ENCODE data around the gene TCHH. TPM values are rescaled to one million over a fixed set of nuclear protein-coding genes. Genes with fewer than 3 reads are reported as not detected.
"Not testable (repeated sequence)": the region's sequence is repeated elsewhere in the genome, so short reads cannot be mapped to it uniquely, and the experiment has no call there.

Gene TCHH
- total RNA-seq, result not detected
- long read RNA-seq, result 0 reads

DNA sequence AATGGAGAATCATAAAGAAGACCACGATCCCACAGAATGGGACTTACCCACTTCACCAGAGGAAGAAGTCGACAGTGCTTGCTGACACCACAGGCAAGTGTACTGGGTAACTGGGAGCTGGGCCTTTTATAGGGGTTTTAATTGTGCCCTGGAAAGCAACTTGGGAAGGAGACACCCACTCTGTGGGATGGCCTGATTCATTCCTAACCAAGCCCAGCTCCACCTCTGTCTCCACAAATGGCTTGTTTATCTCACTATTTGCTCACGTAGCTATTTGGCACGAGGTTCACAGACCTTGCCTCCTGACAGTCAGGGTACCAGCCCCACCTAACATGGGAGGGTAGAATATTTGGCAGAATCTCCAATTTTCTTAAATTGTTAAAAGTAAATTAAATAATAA is at the start of gene TCHH:
TCHH (minus strand) TSS at position 101 of the 400 bp plus-strand sequence. CDS start 1,364 bp downstream, outside the sequence.
- DNase-seq (ENCODE audit: missing footprints) (no peak), ATAC-seq (no peak)
- intact Hi-C loops (cut with DNase I), result no loop called here

DNA sequence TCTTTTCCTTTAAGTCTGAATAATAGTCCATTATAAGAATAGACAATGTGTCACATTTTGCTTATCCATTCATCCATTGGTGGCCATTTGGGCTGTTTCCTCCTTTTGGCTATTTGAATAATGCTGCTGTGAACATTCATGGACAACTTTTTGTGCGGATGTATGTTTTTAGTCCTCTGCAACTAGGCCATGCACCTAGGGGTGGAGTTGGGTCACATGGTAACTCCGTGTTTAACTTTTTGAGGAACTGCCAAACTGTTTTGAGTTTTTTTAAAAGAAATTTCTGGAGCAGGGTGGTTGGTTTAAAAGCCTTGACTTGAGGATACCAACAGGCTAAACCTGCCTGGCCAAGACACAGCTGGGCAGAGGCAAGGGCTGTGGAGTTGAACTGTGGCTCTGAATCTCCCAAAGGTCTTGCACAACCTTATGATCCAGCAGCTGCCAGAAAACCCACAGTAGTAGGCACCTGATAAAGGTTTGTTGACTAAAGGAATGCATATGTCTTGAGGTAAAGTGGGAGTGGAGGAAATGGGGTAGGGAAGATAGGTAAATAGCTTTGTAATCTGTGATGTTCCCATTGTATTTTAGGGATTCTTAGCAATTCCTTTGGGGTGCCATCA is 49.4 kb upstream of the TCHH start:
- DNase-seq (ENCODE audit: missing footprints), result no peak
- ATAC-seq, result no peak
- intact Hi-C loops (cut with DNase I), result no loop called here

- ATAC-seq, result no peak
- no peak for DNase-seq (ENCODE audit: missing footprints)
- intact Hi-C loops (cut with DNase I), result no loop called here
These were observed 47.7 kb upstream of the TCHH start for GRCh38 chr1:152162792-152163463.

- DNase-seq (ENCODE audit: missing footprints) (no peak), ATAC-seq (no peak)
- intact Hi-C loops (cut with DNase I), result no loop called here
These were observed 45.3 kb upstream of the TCHH start for GRCh38 chr1:152160576-152160975.

- intact Hi-C loops (cut with DNase I), result no loop called here
- ATAC-seq (no peak), DNase-seq (ENCODE audit: missing footprints) (no peak)
These were observed 43.9 kb upstream of the TCHH start, which contains the start of gene RPTN for GRCh38 chr1:152159144-152159543. TSS of gene RPTN (minus strand) at chr1:152159228. CDS start at chr1:152157889, 1,339 bp downstream.

DNA sequence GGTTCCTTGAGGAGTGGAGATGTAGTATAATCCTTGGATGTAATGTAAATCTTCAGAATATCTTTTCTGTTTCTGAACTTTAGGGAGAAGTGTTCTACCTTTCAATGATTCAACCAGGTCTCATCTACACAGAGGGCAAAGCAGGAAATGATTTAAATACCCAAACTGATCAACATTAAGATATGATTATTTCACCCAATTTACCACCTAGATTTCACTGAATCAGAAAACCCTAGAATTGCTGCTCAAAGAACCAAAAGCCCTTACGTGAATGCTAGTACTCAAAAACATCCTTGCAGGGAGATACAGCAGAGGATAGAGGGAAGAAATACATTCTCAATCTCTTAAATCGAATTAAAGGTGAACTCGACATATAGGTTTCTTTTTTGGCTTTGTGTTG is 38.8 kb upstream of the TCHH start:
- DNase-seq (ENCODE audit: missing footprints), result no peak

DNA sequence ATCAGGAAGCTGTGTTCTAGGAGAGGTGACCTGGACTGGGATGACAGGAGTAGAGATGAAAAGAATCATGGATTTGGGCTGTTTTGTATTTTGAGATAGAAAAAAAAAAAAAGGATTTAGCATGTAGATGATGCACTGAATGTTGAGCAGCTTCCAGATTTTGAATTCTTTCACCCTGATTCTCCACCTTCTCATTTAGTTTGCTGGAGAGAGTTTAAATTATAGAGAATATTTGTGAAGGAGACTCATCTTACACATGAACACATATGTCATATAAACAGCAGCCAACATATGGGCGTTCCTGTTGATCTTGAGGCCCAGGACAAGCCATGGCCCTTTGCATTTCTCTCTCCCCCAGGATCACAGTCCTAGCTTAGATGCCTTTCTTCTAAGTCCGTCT is 36.4 kb upstream of the TCHH start:
- no peak for DNase-seq (ENCODE audit: missing footprints)
- ATAC-seq, result no peak
- intact Hi-C loops (cut with DNase I), result no loop called here

More for the DNA sequence above, 38.8 kb upstream of the TCHH start:
- no peak for ATAC-seq
- intact Hi-C loops (cut with DNase I), result no loop called here

- ATAC-seq (no peak), DNase-seq (ENCODE audit: missing footprints) (no peak)
- intact Hi-C loops (cut with DNase I), result no loop called here
These were observed 33.7 kb upstream of the TCHH start for GRCh38 chr1:152148981-152149380.

GRCh38 chr1:152148051-152148450 is 32.8 kb upstream of the TCHH start:
- ATAC-seq, result no peak
- no peak for DNase-seq (ENCODE audit: missing footprints)
- intact Hi-C loops (cut with DNase I), result no loop called here

DNA sequence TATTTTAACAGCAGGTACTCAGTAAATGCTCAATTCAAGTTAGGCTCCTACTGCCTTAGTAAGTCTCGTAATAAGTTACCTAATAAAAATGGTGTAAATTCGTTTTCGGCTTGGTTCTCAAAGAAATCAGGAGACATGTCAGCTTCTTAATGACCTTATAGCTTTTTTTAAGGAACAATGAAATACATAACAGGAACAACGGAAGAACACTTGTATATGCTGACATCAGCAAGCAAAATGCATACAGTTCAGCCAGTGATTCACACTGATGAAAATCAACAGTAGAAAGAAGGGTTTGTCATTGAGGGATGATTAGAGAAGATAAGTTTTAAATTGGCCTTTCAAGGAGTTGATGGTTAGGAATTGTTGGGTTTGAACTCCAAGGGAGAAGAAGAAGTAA is 30.5 kb upstream of the TCHH start:
- intact Hi-C loops (cut with DNase I), result no loop called here

GRCh38 chr1:152144674-152145183 is 29.5 kb upstream of the TCHH start:
- intact Hi-C loops (cut with DNase I), result not testable (repeated sequence)

More for the DNA sequence above, 30.5 kb upstream of the TCHH start:
- ATAC-seq, result no peak
- DNase-seq (ENCODE audit: missing footprints), result no peak

DNA sequence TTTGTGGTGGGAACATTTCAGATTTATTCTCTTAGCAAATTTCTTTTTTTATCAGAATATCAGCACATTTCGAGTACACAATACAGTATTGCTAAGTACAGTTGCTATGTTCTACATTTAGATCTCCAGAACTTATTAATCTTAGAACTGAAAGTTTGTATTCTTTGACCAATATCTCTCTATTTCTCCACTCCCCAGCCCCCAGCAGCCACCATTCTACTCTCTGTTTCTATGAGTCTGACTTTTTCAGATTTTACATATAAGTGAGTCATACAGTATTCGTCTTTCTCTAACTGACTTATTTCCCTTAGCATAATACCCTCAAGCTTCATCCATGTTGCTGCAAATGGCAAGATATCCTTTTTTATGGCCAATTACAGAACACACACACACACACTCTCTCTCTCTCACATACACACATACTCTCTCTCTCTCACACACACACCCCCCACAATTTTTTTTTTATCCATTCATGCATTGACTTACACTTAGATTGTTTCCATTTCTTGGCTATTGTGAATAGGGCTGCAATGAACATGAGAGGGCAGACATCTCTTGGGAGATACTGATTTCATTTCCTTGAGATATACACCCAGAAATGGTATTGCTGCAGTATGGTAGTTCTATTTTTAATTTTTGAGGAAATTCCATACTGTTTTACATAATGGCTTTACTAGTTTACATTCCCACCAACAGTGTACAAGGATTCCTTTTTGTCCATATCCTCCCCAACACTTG is 28.1 kb upstream of the TCHH start:
- DNase-seq (ENCODE audit: missing footprints), result no peak
- ATAC-seq, result no peak
- intact Hi-C loops (cut with DNase I), result loop anchor here (1.0 to 2.0 kb wide), 2 partner anchors 41 to 317 kb away; no protein-coding TSS in a partner anchor

More at GRCh38 chr1:152144674-152145183, 29.5 kb upstream of the TCHH start:
- DNase-seq (ENCODE audit: missing footprints); ATAC-seq: not testable (repeated sequence)

GRCh38 chr1:152141971-152142584 is 26.8 kb upstream of the TCHH start:
- ATAC-seq, result no peak
- no peak for DNase-seq (ENCODE audit: missing footprints)
- intact Hi-C loops (cut with DNase I), result loop anchor here (2.0 kb wide), 1 partner anchor 319 kb away; no protein-coding TSS in a partner anchor

DNA sequence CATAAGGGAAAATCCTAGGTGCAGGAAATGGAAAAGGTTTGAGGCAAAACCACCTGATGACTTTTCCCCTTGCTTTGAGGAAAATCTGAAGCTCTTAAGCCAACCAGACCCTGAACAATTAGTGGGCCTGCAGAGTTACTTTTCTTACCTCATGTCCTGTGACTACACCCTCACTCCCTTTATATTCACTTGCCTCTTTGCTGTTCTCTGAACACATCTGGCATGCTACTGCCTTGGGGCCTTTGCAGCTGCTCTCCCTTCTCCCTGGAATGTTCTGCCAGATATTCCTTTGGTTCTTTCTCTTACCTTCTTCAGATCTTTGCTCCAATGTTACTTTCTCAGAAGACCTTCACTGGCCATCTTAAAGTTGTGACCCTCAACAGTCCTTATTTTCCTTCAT is 22.0 kb upstream of the TCHH start:
- no peak for ATAC-seq
- DNase-seq (ENCODE audit: missing footprints), result no peak
- intact Hi-C loops (cut with DNase I), result no loop called here

- ATAC-seq (no peak), DNase-seq (ENCODE audit: missing footprints) (no peak)
- intact Hi-C loops (cut with DNase I), result no loop called here
These were observed 14.9 kb upstream of the TCHH start for GRCh38 chr1:152130186-152130585.

GRCh38 chr1:152127673-152128072 is 12.4 kb upstream of the TCHH start:
- ATAC-seq (no peak), DNase-seq (ENCODE audit: missing footprints) (no peak)
- intact Hi-C loops (cut with DNase I), result no loop called here

- no peak for DNase-seq (ENCODE audit: missing footprints)
- intact Hi-C loops (cut with DNase I), result no loop called here
- no peak for ATAC-seq
These were observed 10.7 kb upstream of the TCHH start for GRCh38 chr1:152125834-152126443.

- DNase-seq (ENCODE audit: missing footprints) (no peak), ATAC-seq (no peak)
- intact Hi-C loops (cut with DNase I), result no loop called here
These were observed 3.7 kb upstream of the TCHH start for GRCh38 chr1:152118915-152119314.
